GM19452 (cell line): ENCODE measurements around the gene EPB41L5.
"Not testable (repeated sequence)": the region's sequence is repeated elsewhere in the genome, so short reads cannot be mapped to it uniquely, and the experiment has no call there.

Experiments used
- ATAC-seq: cut with Tn5 transposase; IDR thresholded peaks from one replicate; pipeline ENCODE4 v1.9.1; 2021; ENCODE audit not compliant: unreplicated experiment

The EPB41L5 gene

DNA sequence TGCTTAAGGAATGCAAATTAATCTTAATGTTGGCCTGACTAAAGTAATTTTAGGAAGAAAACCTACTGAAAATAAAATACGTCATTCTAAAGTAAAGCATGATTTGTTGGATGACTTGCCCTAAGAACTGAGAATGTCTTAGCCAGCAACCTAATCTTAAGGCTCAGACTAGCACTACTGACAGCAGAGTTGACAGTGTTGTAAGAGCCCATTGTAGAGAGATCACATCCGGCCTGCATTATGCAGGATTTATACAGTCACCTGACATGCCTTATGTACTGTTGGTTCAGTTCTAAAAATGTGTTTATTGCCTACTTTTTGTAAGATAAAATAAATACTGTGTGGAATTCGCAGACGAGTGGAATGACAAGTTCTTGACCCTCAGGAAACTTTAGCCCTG is 128.0 kb downstream of the EPB41L5 start:
- no peak for ATAC-seq

- ATAC-seq = no peak
These were observed 128.6 kb downstream of the EPB41L5 start for GRCh38 chr2:120141300-120142069.

DNA sequence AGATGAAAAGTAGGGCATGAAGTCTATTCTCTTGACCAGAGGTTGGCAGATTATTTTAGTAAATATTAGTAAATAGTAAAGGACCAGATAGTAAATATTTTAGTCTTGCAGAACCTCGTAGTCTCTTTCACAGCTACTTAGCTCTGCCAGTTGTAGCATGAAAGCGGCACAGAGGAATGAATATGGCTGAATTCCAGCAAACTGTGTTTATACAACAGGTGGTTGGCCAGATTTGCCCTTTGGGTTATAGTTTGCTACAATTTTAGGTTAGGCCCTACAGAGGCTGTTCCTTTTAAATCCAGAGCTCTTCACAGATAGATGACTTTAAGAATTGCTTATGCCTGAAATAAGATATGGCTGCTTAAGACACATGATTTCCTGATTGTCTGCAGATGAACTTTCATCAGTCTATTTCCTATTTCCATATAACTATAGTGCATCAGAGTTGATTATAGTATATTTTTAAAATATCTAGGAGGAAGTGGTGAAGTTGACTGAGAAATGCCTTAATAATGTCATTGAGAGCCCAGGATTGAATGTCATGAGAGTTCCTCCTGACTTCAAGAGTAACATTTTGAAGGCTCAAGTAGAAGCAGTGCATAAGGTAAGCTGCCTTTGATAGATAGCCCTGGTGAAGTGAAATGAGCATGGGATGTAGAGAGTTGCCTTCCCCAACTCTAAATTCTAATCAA is 129.8 kb downstream of the EPB41L5 start:
- ATAC-seq = no peak

DNA sequence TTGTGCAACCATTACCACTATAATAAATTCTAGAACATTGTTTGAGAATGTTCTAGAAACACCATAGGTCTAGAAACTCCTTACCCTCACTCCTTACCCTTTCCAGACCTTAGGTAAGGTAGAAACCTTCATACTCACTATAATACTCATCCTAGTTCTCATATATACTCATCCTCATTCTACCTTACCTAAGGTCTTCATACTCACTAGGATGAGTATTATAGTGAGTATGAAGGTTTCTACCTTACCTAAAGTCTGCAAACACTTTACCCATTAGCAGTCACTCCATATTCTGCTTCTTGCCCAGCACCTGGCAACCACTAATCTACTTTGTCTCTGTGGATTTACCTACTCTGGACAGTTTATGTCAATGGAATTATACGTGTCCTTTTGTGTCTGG is 135.4 kb downstream of the EPB41L5 start:
- no peak for ATAC-seq

DNA sequence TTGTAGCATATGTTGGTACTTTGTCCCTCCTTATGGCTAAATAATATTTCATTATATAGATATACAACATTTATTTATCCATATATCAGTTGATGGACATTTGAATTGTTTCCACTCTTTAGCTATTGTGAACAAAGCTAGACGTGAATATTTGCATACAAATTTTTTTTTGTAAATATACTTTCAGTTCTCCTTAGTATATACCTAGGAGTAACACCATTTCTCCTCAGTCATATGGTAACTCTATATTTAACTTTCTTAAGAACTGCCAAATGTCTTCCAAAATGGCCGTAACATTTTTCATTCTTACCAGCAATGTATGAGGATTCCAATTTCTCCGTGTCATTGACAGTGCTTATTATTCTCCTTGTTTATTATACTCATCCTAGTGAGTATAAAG is 135.8 kb downstream of the EPB41L5 start:
- ATAC-seq = no peak

- ATAC-seq = no peak
These were observed 136.5 kb downstream of the EPB41L5 start for GRCh38 chr2:120149406-120149805.

- ATAC-seq = no peak
These were observed 137.2 kb downstream of the EPB41L5 start for GRCh38 chr2:120150040-120150482.

DNA sequence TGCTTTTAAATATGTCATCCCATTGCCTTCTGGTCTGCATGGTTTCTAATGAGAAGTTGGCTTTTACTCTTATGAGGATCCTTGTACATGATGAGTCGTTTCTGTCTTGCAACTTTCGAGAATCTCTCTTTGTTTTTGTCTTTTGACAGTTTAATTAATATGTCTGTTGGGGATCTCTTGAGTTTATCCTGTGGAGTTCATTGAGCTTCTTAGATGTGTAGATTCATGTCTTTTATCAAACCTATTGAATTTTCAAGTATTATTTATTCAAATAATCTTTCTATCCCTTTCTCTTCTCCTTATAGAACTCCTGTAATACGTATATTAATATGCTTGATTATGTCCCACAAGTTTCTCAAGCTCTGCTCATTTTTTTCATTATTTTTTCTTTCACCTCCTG is 142.4 kb downstream of the EPB41L5 start:
- ATAC-seq = no peak

- not testable (repeated sequence) for ATAC-seq
These were observed 145.8 kb downstream of the EPB41L5 start for GRCh38 chr2:120158658-120159057.

GRCh38 chr2:120161190-120161589 is 148.3 kb downstream of the EPB41L5 start:
- ATAC-seq = no peak

DNA sequence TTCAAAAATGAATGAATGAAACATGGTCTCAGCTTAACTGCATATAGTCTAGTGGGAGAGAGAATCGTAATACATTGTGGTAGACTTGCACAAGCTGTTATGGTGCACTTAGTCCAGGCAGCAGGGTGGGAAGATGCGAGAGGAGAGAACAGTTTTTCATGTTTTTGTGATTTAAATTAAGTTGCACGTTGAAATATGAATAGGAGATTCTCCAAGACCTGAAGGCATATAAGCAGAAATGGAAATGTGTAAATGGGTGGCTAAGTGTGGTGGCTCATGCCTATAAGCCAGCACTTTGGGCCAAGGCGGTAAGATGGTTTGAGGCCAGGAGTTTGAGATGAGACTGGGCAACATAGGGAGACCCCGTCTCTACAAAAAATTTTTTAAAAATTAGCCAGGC is 149.8 kb downstream of the EPB41L5 start:
- no peak for ATAC-seq

DNA sequence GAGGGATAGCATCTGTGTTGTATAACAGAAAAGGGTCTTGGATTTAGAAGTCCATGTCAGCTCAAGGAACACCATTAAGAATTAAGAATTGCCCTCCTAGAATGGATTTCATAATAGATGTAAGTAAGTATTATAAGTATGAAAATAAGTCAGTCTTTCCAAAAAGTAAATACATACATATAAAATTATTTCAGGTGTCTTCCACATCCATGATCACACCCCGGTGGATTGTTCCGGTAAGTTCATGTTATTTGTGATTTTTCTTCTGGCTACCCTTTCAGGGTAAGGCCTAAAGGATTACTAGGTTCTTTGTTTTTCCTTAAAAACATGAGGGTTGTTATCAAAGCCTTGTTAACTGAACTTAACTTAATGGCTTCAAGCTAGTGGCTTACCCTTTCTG is 154.4 kb downstream of the EPB41L5 start:
- ATAC-seq = no peak

GRCh38 chr2:120169020-120169419 is 156.1 kb downstream of the EPB41L5 start:
- no peak for ATAC-seq

GRCh38 chr2:120174963-120175581 is 162.2 kb downstream of the EPB41L5 start:
- ATAC-seq = no peak

GRCh38 chr2:120176526-120176925 is 163.6 kb downstream of the EPB41L5 start:
- ATAC-seq = no peak

DNA sequence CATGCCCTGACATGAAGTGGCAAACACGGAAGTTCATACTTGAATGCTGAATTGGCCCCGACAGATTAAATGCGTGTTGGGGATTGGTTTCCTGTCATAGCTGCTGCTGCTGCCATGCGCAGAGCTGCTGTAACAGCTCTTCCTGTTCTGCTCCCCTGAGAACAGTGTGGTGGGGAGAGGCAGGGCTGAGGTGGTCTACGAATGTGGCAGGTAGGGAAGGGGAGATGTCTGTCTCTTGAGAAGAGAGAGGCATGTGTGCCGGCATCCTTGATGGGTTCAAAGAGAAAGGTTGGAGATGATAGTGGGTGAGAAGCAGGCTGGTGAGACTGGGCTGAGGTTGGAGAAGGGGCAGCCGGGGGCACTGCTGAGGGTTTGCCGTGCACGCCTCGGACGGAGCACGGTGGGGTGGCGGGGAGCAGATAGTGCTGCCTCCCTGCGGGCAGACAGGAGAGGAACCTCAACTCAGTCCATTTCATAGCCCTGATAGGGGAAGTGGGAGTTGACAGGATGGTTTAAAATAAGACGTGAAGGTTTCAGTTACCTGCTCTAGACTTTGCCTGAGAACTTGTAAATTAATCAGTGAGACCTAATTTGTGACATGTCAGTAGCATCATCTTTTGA is 164.2 kb downstream of the EPB41L5 start:
- ATAC-seq = peak; percentile 96

- no peak for ATAC-seq
These were observed 165.1 kb downstream of the EPB41L5 start for GRCh38 chr2:120177973-120178372.

- ATAC-seq = no peak
These were observed 166.5 kb downstream of the EPB41L5 start for GRCh38 chr2:120179396-120179795.

DNA sequence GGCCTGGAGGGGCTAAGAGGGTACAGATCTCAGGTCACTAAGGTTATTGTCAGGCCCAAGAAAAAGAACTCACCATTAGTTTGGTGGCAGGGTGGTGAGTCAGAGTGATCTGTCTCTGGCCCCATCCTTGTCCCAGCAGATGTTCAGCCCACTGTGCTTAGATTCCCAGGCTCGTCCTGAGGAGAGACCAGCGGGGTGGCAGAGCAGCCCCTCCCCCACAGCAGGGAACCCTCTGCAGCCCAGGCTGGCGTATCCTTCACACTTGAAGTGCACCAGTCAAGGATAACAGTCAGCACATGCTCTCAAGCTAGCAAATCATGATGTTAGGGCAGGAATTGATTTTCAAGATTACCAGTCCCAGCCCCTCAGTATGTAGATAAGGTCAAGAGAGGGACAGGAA is 167.2 kb downstream of the EPB41L5 start:
- ATAC-seq = no peak

DNA sequence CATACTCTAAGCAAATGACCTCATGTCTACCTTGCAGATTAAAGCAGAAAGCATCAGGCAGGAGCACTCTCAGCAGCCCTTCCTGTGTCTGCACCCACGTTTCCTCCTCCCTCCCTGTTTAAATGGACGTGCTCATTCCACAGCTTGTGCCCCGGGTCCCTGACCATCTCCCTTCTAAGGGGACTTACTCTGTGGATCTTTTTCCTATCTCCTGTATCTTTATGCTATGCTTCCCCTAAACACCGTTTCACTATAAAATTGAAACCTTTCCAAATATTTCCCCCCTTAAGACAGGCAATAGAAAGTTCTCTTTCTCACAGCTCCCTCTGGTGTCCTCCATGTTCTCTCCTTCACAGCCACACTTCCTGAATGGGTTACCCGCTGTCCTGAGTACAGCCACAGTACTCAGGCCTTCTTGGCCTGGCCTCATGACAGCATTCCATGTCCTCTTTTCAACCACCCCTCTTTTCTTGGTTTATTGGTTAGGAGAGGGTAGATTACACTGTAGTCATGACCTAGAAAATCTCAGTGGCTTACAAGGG is 169.2 kb downstream of the EPB41L5 start:
- no peak for ATAC-seq

- ATAC-seq = no peak
These were observed 176.3 kb downstream of the EPB41L5 start for GRCh38 chr2:120189189-120189588.
